Caki2 (cell line): ENCODE measurements around the gene ABHD2. TPM values are rescaled to one million over a fixed set of nuclear protein-coding genes. Genes with fewer than 3 reads are reported as not detected.

Experiments
- DNase-seq: peaks from one replicate; pipeline ENCODE4 v3.0.0-alpha.2; 2015; ENCODE audit warnings: low read depth
- in situ Hi-C: cut with HindIII; loops from 2 replicates; pipeline ENCODE4 v1.10.0; 2016; ENCODE audit warnings: low sequenced_read_pairs, low pct_unique_long_range_greater_than_20kb, mixed read lengths
- total RNA-seq: library from RNA; depleted of rRNA; stranded (reverse); fragments of >200 nt; shearing (Covaris generic); gene quantifications from 2 replicates; pipeline ENCODE4 v1.2.3, GENCODE V29; 2014; ENCODE audit warnings: low replicate concordance

ABHD2 gene
- total RNA-seq, 1 experiment from 2014 or later = 14.9 TPM

DNA sequence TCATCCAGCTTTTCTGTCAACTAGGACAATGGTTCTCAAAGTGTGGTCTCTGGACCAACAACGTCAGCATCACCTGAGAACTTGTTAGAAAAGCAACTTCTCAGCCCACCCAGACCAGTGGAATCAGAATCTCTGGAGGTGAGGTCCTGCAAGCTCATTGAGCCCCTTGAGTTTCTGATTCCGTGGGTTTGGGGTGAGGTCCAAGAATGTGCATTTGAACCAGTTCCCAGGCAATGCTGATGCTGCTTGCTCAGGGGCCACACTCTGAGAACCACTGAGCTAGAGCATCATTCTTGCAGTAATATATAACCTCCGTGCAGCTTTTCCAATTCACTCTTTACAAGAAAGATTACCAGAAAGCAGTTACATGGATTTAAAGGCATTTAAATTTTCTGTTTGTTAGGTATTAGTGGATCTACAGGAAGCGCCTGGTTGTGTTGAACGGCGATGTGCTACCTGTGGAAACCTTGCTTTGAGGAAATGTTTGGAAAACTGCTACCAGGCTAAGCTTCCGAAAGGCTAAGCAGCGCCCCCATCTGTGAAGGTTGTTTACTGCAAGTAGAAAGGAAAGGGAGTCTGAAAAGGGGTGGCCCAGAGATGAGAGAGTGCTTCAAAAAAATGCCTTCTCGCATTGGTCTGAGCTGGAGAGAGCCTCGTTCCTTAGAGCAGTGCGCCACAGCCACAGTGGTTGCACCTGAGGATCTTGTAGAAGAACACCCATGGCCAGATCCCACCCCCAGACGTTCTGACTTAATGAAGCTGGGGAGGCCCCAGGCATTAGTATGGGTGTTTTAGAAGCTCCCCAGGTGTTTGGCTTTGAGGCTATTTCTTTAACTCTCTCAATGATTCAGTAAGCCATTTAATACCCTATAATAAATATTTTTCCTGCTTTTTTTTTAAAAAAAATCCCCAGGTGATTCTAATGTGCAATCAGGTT, 83.1 kb downstream of the ABHD2 start:
- in situ Hi-C loops = no loop called here

DNA sequence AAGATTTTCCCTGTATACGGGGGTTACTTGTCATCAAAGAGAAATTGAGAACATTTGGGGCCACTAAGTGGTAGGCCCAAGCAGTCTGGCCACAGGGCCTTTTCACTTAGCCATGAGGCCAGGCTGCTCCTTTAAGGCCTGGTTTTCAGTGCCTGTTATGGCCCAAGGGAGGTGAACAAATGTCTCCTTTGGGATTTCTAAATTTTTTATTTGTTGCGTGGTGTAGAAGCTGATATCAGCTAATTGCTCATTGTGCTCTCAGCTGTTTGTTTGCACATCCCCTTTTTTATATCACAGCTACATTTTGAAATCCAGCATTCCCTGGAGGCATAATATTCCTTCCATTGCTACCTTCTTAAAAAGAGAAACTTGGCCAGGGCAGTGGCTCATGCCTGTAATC, 84.7 kb downstream of the ABHD2 start:
- in situ Hi-C loops = no loop called here
- no peak for DNase-seq

More for the DNA sequence above, 83.1 kb downstream of the ABHD2 start:
- peak; percentile 33 for DNase-seq

DNA sequence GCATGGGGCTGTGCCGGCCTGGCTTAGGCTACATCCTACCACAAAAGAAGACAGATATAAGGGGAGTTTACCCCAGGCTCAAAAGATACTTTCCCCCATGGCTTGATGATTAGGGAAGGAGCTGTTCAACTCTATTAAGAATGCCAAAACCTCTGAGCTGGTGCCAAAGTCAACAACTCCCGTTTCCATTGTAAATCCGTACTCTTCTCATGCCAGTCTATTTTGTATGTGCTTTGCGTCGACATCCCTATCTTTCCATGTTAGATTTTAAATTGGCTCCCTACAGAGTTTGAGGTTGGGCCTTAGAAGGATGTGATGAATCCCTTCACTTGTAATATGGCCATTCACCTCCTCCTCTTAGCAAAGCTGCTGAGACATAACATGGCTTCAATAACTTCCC, 86.2 kb downstream of the ABHD2 start:
- in situ Hi-C loops = no loop called here
- no peak for DNase-seq

DNA sequence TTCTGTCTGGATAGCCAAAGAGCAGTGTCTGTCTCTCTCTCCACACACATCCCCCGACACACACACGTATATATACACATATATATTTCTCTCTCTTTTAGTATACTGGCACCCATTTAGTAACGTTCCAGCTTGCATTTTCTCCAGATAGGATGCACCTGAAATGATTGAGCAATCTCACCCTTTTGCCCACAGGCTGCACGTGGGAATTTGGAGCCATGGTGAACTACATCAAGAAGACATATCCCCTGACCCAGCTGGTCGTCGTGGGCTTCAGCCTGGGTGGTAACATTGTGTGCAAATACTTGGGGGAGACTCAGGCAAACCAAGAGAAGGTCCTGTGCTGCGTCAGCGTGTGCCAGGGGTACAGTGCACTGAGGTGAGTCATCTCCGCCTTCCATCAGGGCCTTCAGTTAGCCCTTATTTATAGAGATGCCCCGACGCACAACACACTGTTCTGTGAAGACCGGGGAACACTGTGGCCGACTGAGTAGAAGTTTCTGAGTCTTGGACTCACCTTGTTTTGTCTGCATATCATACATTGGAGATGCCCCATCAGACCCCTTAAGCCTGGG, 87.4 kb downstream of the ABHD2 start:
- in situ Hi-C loops = no loop called here
- DNase-seq = no peak

GRCh38 chr15:89177116-89177515, 88.9 kb downstream of the ABHD2 start:
- DNase-seq = no peak
- in situ Hi-C loops = no loop called here

DNA sequence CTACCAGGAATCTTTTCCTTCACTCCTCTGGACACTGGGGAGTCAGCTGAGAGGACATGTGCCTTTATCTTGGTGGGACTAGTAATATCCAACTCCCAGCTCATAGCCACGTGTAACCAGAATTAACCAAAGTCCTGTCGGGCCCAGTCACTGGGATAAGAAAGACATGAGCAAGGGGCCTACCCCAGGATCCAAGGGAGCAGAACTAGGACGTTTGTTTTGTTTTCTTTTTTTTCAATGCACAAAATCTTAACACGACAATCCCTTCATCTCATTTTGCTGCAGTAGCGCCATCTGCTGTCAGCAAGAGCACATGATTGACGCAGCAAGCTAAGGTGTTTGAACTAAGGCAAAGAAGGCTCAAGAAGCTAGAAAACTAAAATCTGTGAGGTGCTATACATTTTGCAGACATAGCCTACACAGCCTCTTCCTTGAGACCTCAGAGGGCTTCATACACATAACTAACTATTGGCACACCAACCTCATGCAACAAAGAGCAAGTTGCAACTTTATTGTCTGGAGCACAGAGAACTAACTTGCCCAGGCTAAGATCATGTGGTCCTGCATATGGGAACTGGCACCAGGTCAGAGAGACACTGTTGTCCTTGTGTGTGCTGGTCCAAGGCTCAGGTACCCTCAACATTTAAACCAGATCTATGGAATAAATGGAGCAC, 89.5 kb downstream of the ABHD2 start:
- DNase-seq = peak; percentile 59
- in situ Hi-C loops = no loop called here

- no peak for DNase-seq
- in situ Hi-C loops = no loop called here
Observed at GRCh38 chr15:89178307-89178977, 90.2 kb downstream of the ABHD2 start.

DNA sequence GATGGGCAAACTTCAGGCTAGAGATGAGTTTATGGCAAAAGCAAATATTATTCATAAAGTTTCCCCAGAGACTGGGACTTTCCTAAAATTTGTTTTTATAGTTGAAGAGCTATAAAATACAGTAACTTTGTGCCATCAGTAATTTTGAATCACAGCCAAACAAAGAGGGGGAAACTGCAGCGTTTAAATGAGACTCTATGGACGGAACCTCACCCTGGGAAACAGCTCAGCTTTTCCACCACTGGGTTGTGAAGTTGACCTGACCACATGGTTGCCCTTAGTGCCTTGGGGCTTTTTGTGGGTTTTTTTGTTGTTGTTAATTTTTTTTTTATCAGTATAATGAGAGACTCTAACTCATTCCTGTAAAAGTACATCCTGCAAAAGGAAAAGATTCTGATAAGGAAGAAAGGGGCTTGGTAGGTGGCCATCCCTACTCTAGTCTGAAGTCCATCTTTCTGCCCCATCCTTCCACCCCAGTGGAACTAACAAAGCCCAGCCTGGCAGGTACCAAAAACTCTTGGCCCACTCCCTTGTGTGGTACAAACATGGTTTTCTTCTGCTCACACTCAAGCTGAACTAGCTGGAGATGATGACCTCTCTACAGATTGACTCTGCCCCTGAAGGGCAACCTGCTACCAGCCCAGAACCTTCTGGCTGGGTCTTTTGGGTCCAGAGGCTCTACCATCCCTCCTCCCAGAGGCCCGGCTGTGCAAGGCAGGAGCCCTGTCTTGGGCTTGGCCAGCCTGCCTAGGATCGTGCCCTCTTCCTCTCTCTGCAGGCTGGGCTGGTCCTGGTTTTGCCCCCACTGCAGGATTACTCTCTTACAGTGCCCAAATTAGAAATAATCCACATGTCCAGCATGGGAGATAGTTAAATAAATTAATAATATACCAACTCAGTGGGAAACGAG, 92.0 kb downstream of the ABHD2 start:
- in situ Hi-C loops = no loop called here
- no peak for DNase-seq

- in situ Hi-C loops = no loop called here
- no peak for DNase-seq
Observed at GRCh38 chr15:89184357-89184756, 96.1 kb downstream of the ABHD2 start.

DNA sequence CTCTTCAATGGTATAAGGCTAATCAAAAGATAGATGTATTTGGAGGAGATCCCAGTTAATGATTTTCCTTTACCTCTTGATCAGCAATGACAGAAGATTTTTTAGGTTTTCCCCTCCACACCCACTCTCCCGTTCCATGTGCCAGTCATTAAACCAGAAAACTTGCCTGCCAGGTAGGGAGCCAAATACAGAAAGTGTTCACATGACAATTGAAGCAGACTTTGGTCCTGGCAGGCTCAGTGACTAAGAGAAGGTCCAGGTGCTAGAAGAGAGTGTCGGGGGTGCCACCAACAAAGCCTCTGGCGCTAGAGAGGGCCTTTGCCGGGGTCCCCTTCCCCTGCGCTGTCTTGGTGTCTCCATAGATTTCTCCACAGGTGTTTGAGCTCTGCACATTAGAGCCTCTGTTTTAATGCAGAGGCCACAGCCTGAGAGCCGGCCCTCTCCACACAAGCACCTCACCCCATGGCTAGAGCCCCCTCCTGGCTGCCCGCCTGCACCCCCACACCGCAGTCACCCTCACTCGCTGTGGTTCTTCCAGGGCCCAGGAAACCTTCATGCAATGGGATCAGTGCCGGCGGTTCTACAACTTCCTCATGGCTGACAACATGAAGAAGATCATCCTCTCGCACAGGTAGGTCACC, 96.8 kb downstream of the ABHD2 start:
- in situ Hi-C loops = no loop called here
- DNase-seq = no peak

GRCh38 chr15:89186803-89187202, 98.5 kb downstream of the ABHD2 start:
- in situ Hi-C loops = no loop called here
- no peak for DNase-seq

DNA sequence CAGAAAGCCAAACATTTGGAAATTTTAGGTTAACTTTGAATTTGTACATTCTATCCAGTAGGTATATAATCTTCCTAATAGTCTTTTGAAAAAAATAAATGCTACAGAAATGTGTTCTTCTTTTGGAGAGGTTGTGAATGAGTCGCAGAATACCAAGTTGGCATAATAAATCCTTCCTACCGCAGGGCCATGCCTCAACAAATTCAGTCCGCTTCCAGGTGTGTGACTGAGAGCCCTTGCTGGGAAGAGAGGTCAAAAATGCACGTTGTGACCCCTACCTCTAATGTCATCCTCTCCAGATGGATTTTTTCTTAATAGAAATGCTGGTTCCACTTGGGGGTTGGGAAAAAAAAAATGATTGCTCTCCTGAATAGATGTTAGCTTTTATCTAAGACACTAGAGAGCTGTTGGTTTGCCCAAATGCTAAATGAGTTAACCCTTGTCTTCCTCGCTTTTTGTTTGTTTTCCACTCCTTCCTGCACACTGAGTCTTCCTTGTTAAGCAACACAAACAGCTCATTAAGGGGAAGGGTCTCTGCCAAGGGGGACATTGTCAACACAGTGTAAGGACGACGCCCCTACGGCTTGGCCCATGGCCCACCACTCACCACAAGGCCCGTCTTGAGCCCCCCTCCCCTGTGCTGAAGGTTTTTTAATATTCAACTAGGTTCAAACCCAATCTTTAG, 99.2 kb downstream of the ABHD2 start:
- DNase-seq = no peak
- in situ Hi-C loops = no loop called here

DNA sequence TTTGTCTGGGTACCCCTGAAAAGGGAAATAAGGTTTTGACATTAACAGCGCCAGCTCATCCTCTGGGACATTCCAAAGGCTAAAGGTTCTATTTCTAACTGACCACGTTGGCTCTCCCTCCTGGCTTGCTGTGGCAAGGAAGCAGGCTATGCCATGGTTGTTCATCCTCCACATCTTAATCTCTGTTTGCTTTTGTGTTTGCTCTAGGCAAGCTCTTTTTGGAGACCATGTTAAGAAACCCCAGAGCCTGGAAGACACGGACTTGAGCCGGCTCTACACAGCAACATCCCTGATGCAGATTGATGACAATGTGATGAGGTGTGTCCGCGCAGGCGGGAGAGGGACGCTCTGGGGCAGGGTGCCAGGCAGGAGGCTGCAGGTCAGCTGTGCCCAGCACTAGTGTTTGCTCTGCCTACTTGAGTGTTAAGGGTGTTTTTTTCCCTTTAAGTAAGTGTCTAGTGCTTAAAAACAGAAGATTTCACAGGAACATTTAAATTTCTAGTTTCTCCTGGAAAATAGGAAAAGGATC, 99.8 kb downstream of the ABHD2 start:
- in situ Hi-C loops = no loop called here
- DNase-seq = no peak

GRCh38 chr15:89192136-89192535, 103.9 kb downstream of the ABHD2 start:
- DNase-seq = no peak
- in situ Hi-C loops = no loop called here

DNA sequence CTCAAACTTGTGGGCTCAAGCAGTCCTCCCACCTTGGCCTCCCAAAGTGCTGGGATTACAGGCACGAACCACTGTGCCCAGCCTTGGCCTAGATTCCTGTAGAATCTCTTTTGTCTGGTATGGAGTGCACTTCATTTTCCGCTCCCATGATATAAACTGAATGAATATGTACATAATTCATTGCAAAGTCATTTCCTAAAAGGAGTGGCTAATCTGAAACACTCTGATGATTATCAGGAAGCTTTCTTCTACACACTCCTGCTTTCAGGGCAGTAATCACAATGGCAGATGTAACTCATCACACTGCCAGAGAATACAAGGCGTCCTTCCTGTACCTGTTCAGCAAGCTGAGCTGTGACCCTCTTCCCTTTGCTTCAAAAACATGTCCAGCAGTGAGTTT, 104.5 kb downstream of the ABHD2 start:
- no peak for DNase-seq
- in situ Hi-C loops = no loop called here

DNA sequence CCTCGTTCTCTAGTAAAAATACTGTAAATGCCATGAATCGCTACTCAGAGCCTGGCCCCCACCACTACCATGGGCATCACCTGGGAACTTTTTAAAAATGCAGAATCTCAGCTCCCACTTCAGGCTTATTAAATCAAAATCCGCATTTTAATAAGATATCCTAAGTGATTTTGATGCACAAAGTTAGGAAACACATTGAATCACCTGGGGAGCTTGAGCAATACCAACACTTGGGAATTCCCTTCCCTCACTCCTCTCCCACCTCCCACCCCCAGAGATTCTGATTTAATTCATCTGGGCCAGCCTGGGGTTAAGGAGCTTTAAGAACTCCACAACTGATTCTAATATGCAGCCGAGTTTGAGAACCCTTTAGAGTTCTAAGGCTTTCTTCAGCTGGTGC, 106.4 kb downstream of the ABHD2 start:
- DNase-seq = no peak
- in situ Hi-C loops = no loop called here

- in situ Hi-C loops = no loop called here
Observed at GRCh38 chr15:89195836-89196235, 107.6 kb downstream of the ABHD2 start.

More at GRCh38 chr15:89195836-89196235, 107.6 kb downstream of the ABHD2 start:
- DNase-seq = no peak
